Caki2 (cell line): ENCODE measurements around the gene SLC25A47. TPM values are rescaled to one million over a fixed set of nuclear protein-coding genes. Genes with fewer than 3 reads are reported as not detected.
"Not testable (repeated sequence)": the region's sequence is repeated elsewhere in the genome, so short reads cannot be mapped to it uniquely, and the experiment has no call there.

Source experiments
- DNase-seq: peaks from one replicate; pipeline ENCODE4 v3.0.0-alpha.2; 2015; ENCODE audit warnings: low read depth
- in situ Hi-C: cut with HindIII; loops from 2 replicates; pipeline ENCODE4 v1.10.0; 2016; ENCODE audit warnings: low sequenced_read_pairs, low pct_unique_long_range_greater_than_20kb, mixed read lengths
- total RNA-seq: library from RNA; depleted of rRNA; stranded (reverse); fragments of >200 nt; shearing (Covaris generic); gene quantifications from 2 replicates; pipeline ENCODE4 v1.2.3, GENCODE V29; 2014; ENCODE audit warnings: low replicate concordance; rRNA removed

SLC25A47 gene
- total RNA-seq, result not detected in 2 replicates

DNA sequence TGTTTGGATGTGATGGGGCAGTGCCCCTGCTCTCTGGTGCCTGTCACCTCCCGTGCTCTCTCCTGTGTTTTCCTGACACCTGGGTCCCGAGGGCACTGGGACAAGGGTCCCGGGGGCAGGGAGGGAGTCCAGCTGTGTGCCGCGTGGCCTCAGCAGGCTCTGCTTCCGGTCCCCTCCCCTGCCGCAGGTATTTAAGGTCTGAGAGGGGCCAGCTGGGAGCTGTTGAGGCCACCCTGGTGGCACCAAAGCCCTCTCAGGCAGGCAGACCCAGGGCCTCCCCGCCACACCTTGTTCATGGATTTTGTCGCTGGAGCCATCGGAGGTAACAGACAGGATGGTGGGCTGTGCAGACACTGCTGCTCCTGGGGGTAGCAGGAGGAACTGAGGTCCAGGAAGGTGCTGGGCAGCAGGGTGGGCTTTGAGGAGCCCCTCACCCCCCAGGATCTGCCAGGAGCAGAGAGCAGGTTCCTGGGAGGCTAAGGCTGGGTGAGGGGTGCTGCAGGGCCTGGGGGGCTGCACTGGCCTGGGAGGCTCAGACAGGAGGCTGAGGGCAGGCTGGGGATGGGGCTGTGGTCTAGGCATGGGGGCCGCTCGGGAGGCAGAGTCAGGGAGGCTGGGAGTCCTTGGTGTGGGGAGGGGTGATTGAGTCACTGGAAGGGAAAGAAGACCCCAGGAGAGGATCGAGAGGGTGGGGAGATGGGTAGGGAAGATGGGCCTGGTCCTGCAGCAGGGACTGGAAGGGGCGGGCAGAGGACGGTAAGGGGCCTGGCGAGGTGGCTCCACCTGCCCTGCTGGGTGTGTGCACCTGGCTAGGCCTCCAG is at the start of gene SLC25A47:
TSS of gene SLC25A47 (plus strand) at position 219 of the 821 bp plus-strand sequence. CDS start at position 295, 76 bp downstream.
- in situ Hi-C loops, result no loop called here

GRCh38 chr14:100274250-100274649 is 48.9 kb upstream of the SLC25A47 start:
- DNase-seq, result no peak
- in situ Hi-C loops, result no loop called here

More for the DNA sequence above, at the start of gene SLC25A47:
- DNase-seq, result no peak

DNA sequence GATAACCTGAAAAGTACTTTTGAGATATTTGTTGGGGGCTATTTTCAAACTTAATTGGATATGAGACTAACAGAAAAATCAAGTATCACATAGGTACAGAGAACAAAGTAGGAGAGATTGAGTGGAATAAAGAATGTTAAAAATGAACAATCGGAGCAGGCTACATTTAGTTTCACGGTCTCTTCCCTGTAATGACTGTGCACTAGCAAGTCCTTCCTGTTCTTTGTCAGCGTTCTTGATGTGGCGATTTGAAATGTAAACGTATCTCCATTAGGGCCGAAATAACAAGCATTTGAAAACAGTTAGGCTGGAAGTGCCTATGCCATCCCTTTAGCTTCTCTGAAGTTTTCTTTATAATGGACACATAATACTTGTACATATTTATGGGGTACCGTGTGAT is 47.9 kb upstream of the SLC25A47 start:
- no peak for DNase-seq
- in situ Hi-C loops, result no loop called here

DNA sequence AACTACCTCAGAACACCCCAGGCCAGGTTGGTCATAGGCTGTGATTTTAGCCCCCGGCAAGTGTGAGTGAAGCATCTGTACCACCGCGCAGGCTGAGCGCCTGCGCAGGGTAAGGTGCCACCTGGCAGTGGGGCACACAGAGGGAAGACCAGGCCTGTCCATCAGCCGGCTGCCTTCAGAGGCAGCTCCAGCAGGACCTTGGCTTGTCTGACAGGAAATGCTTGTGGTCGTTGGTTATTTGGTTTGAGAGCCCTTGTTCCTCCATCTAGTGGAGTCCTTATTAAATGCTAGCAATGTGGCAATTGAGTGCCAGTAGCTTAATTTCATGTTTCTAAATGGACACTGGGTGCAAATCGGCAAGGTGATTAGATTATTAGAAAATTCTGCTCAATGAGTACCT is 44.4 kb upstream of the SLC25A47 start:
- no peak for DNase-seq
- in situ Hi-C loops, result no loop called here

DNA sequence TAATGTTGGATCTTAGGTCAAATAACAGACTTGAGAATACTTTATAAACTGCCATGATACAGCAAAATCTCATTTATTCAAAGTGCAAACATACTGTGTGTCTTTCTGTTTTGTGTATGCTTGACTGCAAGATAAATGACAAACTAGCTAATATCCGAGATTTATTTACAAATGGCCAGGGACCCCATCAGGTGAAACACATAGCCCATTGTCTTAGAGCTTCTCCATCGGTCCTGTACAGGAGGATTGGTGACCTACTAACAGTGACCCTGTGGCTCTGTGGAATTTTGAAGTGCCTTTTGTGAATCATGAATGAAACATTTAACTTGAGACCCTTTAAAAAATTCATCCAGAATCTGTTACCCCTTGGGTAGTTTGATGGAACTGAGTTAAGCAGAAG is 44.0 kb upstream of the SLC25A47 start:
- in situ Hi-C loops, result no loop called here
- DNase-seq, result no peak

GRCh38 chr14:100279563-100279962 is 43.6 kb upstream of the SLC25A47 start:
- no peak for DNase-seq
- in situ Hi-C loops, result no loop called here

DNA sequence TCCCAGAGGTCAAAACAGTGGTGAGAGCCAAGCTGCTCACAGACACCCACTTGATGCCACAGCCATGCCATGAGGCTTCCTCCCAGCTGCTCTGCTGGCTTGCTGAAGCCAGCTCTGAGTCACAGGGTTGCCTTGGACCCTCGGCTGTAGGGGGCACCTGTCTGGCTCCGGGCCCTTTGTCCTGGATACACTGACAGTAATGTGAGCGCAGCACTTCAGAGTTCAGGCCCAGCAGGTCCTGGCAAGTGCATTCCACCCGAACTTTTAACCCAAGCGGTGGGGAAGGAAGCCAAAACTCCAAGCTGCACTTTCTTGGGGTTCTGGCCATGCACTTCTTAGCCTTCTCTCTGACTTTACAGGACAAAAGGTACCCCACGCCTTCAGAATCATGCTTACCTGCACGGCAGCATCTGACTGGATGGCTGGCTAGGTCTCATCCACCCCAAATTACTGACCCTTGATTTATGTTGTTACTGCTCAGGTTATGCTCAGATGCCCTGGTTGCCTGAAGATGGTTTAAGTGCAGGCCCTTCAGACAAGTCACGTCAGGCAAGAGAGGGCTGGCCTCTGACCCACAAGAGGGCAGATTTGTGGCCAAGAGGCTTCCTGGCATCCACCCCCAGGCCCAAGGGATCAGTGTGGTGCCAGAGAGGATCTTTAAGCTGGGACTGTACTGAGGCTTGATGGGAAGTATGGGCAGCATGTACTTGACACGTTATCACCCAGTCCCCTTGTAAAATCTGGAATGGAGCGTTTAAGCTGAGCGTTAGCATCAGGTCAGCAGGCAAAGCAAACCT is 41.7 kb upstream of the SLC25A47 start:
- in situ Hi-C loops, result no loop called here
- DNase-seq, result no peak

DNA sequence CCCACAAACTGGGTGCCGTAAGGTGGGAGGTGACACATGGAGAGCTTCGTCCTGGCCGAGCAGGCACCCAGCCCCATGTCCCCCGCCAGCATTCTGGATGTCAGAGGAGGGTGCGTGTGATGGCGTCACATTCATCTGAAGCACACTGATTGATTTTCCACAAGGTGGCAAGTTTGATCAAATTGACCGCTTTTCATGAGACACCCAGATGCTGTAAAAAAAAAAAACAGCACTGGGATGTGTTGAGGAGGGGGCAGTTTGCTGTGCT is 41.1 kb upstream of the SLC25A47 start:
- DNase-seq, result no peak
- in situ Hi-C loops, result no loop called here

GRCh38 chr14:100282766-100283419 is 40.2 kb upstream of the SLC25A47 start:
- in situ Hi-C loops, result no loop called here
- DNase-seq, result no peak

- DNase-seq, in situ Hi-C loops: not testable (repeated sequence)
Observed at GRCh38 chr14:100283436-100283835, 39.7 kb upstream of the SLC25A47 start.

DNA sequence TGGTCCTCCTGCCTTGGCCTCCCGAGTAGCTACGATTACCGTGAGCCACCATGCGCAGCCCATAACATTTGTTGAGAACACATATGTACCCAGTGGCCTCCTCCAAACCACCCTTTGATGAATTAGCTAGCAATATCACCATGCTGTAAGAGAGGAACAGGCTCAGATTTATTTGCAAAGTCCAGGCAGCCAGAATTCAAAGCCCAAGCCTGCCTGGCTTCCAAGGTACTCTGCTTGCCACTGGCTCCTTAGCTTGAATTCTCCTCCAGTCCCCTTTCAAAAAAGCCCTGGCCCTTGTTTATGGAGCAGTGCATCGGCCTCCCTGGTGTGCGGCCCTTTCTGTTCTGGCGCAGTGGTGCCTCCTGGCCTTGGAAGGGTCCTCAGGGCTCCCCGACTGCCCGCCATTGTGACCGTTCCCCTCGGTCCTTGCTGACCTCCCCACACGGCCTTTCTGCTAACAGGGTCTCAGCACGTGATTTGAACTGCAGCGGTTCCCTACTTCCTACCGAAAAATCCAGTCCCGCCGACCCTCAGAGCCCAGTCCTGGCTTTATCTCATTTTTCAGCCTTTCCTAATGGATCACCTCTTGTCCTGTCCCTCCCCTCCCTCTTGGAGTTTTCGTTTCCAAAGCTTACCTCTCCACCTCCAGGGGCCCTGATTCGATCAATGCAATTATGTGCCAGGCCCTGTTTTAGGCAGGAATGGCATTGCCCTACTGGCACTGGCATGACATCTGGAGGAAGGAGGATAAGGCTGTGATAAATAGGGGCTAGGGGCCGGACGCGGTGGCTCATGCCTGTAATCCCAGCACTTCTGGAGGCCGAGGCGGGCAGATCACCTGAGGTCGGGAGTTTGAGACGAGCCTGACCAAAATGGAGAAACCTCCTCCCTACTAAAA is 38.9 kb upstream of the SLC25A47 start:
- in situ Hi-C loops, result no loop called here
- no peak for DNase-seq

DNA sequence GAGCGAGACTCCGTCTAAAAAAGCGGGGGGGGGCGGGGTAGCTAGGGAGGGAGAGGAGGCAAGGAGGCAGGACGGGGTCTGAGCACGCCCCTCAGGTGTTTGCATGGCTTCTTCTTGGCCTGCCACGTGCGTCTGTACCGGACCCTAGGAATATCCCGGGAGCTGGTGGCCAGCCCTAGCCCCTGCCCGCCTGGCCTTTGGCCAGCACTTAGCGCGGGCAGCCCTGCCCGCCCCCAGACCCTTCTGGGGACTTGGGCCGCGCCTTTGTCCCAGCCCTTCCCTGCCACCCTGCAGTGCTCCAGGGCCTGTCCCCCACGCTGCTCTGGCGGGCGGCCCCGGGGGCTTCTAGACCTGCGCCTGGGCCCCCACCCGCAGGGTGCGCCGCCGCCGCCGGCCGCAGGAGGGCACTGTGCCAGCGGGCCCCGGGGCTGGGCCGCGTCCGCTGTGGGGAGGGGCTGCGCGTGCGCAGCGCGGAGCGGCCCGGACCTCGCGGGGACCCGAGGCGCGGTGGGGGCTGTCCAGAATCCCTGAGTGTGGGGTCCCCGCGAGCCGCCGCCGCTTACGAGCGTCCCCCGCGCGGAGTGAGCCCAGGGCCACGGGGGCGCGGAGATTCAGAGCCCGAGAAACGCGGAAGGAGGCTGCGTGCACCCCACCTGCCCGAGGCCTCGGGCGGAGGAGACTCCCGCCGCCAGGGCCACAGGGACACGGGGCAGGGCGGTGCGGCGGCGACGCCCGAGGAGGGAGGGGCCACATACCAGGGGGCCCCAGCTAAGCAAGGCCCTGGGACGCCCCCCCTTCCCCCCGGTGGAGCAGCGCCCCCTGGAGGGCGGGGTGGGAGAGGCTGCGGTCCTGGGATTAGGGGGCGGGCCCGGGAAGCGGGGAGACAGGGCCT is 37.9 kb upstream of the SLC25A47 start:
- DNase-seq, result peak; percentile 63
- in situ Hi-C loops, result no loop called here

DNA sequence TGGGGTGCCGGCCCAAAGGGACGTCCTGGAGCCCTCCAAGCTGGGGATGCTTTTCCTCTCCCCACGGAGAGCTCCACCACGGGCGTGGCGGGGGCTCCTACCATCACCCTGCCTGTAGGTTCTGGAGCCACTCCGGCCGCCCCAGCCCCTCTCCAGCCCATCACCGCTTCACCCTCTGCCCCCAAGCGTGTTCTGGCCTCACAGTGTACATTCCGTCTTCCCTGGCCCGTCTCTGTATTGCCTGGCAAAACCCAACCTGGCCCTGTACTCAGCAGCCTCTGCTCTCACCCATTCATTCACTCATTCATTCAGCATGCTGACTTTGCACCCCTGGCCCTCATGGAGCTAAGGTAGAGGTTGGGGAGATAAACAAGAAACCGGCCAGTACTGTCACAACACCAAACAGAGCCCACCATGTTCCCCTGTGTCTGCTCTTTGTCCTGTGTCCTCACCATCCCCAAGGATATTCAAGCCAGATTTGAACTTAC is 37.2 kb upstream of the SLC25A47 start:
- in situ Hi-C loops, result no loop called here
- no peak for DNase-seq

DNA sequence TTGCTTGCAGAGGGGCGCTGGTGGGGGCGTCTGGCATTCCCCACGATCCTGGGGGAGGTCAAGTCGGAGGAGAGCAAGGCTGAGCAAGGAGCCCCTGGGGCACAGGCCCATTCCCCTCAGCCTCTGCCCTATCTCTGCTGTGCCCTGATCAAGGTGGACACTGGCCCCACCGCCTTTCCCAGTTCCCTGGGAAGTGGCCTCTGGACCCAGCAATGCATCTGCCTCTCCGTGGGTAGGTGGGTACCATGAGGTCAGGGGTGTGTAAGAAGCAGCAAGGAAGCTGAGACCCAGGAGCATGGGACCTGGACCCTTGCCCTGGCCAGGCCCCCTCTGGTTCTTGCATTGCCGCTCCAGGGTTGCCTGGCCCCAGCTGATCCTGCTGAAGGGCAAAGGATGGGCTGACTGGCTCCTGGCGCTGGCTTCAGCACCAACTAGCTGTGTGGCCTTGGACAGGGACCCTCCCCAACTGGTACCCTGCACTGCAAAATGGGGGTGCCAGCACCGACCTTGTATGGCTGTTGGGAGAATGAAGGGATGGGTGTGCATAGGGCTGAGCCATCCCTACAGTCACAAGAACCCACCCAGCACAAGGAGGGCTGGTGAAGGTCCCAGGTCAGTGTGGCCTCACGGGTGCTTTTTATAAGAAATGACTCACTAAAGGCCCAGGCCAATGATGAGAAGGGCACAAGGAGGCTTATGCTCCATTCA is 36.5 kb upstream of the SLC25A47 start:
- DNase-seq, result no peak
- in situ Hi-C loops, result no loop called here

DNA sequence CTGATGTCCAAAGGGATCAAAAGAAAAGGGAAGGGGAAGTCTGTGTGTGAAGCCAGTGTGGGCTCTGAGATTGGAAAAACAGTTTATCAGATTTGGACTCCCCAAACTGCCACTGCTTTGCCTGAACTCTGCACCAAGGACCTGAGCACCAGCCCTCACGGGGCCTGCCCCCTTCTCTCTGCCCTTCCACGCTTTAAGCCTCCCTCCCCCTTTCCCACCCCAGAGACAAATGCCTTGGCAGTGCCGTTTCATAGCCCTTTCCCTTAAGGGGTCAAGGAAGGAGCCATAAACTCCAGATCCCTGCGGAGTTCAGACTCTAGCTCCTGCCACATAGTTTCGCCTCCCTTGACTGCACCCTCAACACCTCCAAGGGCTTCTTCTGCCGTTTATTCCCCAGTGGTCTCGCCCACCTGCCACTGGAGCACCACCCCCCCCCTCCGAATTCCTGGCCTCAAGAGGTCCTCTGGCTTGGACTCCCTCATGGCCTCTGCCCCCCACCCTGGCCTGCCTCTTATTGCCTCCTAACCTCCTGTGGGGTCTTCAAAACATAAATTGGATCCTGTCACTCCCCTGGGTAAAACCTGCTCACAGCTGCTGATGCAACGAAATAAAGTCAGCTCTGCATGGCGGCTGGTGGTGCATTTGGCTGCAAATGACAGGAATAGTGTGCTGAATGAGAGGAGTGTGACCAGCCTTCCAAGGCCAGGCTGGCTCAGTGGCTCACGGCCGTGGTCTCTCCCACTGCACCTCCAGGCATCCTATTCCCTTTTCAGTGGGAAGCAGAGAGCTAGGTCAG is 35.7 kb upstream of the SLC25A47 start:
- in situ Hi-C loops, result no loop called here
- DNase-seq, result no peak

DNA sequence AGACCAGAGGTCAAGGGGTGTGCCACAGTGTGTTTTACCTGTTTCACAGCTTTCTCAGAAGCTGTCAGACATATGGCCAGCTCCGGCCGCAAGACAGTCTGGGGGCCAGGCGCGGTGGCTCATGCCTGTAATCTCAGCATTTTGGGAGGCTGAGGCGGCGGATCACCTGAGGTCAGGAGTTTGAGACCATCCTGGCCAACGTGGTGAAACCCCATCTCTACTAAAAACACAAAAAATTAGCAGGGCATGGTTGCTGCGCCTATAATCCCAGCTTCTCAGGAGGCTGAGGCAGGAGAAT is 35.2 kb upstream of the SLC25A47 start:
- DNase-seq, in situ Hi-C loops: not testable (repeated sequence)
